Stimulated activated CD8-positive, alpha-beta memory T cell treated with anti-CD3 and anti-CD28 coated beads, Interleukin-7, amount 100 ng/mL, for 24 hours (primary cell): ENCODE results near the gene COQ8B.
"Not testable (repeated sequence)": the region's sequence is repeated elsewhere in the genome, so short reads cannot be mapped to it uniquely, and the experiment has no call there.

Source experiments
- DNase-seq: peaks from one replicate; pipeline ENCODE4 v3.0.0-alpha.2; 2020; ENCODE audit warnings: low read depth

The COQ8B gene

GRCh38 chr19:40716482-40717324 is at the start of gene COQ8B, which contains the start of gene ITPKC:
Gene COQ8B (minus strand): TSS chr19:40716886. CDS start chr19:40714632, 2,254 bp downstream.
Gene ITPKC (plus strand): TSS chr19:40717112. CDS start chr19:40717136, 24 bp downstream.
- peak; percentile 100 for DNase-seq

- DNase-seq = not testable (repeated sequence)
Measured at GRCh38 chr19:40766385-40766784, 49.7 kb upstream of the COQ8B start.

- no peak for DNase-seq
Measured at GRCh38 chr19:40763963-40764362, 47.3 kb upstream of the COQ8B start.

- DNase-seq = no peak
Measured at GRCh38 chr19:40763526-40763925, 46.8 kb upstream of the COQ8B start.

GRCh38 chr19:40762754-40763470 is 46.2 kb upstream of the COQ8B start:
- no peak for DNase-seq

GRCh38 chr19:40759352-40759751 is 42.7 kb upstream of the COQ8B start:
- no peak for DNase-seq

GRCh38 chr19:40758491-40758890 is 41.8 kb upstream of the COQ8B start:
- DNase-seq = no peak

GRCh38 chr19:40756502-40757110 is 39.9 kb upstream of the COQ8B start:
- no peak for DNase-seq

GRCh38 chr19:40755791-40756190 is 39.1 kb upstream of the COQ8B start:
- no peak for DNase-seq

- no peak for DNase-seq
Measured at GRCh38 chr19:40755248-40755624, 38.5 kb upstream of the COQ8B start.

GRCh38 chr19:40754611-40755247 is 38.0 kb upstream of the COQ8B start:
- DNase-seq = no peak

GRCh38 chr19:40752257-40752781 is 35.6 kb upstream of the COQ8B start:
- no peak for DNase-seq

- DNase-seq = peak; percentile 90
Measured at GRCh38 chr19:40750874-40751537, 34.3 kb upstream of the COQ8B start, which contains the start of gene SNRPA. Gene SNRPA (plus strand): TSS chr19:40751203. CDS start chr19:40751409, 206 bp downstream.

- DNase-seq = peak; percentile 98
Measured at GRCh38 chr19:40750058-40750873, 33.6 kb upstream of the COQ8B start, which contains the start of gene ACTMAP. Gene ACTMAP (minus strand): TSS chr19:40750477. CDS start chr19:40749803, 674 bp downstream.

GRCh38 chr19:40747536-40747935 is 30.9 kb upstream of the COQ8B start:
- DNase-seq = no peak

- DNase-seq = no peak
Measured at GRCh38 chr19:40745402-40745780, 28.7 kb upstream of the COQ8B start.

- DNase-seq = no peak
Measured at GRCh38 chr19:40744554-40745401, 28.1 kb upstream of the COQ8B start.

- DNase-seq = no peak
Measured at GRCh38 chr19:40743926-40744325, 27.2 kb upstream of the COQ8B start.

GRCh38 chr19:40742886-40743285 is 26.2 kb upstream of the COQ8B start:
- DNase-seq = no peak
